GM13977 (cell line): ENCODE measurements around the gene LIPN.

Source experiments
- DNase-seq: peaks from one replicate; pipeline ENCODE4 v3.0.0; 2012; ENCODE audit warnings: low spot score
- CTCF ChIP-seq: IDR thresholded peaks from 2 replicates; pipeline ENCODE4 v1.5.1; 2012; ENCODE audit warnings: mild to moderate bottlenecking, control low read depth; ENCODE audit not compliant: insufficient read depth; ENCODE audit errors: extremely low read depth, missing control alignments
- in situ Hi-C: fragments of 300-500 bp; cut with MboI; formaldehyde crosslinking; loops from one replicate; pipeline ENCODE4 v1.12.0; 2022; ENCODE audit warnings: low sequenced_read_pairs, low pct_unique_long_range_greater_than_20kb, mixed read lengths, inconsistent platforms; ENCODE audit not compliant: unreplicated experiment

The LIPN gene

GRCh38 chr10:88769384-88769783 is 9.6 kb downstream of the LIPN start:
- TF ChIP-seq CTCF: no peak
- in situ Hi-C loops: no loop called here

GRCh38 chr10:88781206-88781605 is 21.4 kb downstream of the LIPN start:
- in situ Hi-C loops: no loop called here
- no peak for DNase-seq
- no peak for TF ChIP-seq CTCF

More at GRCh38 chr10:88769384-88769783, 9.6 kb downstream of the LIPN start:
- DNase-seq: no peak

- no peak for TF ChIP-seq CTCF
- no peak for DNase-seq
- in situ Hi-C loops: no loop called here
Observed at GRCh38 chr10:88782222-88782621, 22.4 kb downstream of the LIPN start.

- DNase-seq: no peak
- no peak for TF ChIP-seq CTCF
- in situ Hi-C loops: no loop called here
Observed at GRCh38 chr10:88783724-88784123, 23.9 kb downstream of the LIPN start.

GRCh38 chr10:88786032-88786770 is 26.4 kb downstream of the LIPN start:
- TF ChIP-seq CTCF: no peak
- DNase-seq: no peak
- in situ Hi-C loops: no loop called here

GRCh38 chr10:88787463-88787862 is 27.6 kb downstream of the LIPN start:
- in situ Hi-C loops: no loop called here
- no peak for TF ChIP-seq CTCF
- no peak for DNase-seq
